Muscle of leg (tissue), 11 donors: ENCODE results near the gene COL4A1. TPM values are rescaled to one million over a fixed set of nuclear protein-coding genes. Genes with fewer than 3 reads are reported as not detected.

ENCODE experiments used
- DNase-seq: peaks from one replicate; pipeline ENCODE4 v3.0.0; 2013
- H3K27ac ChIP-seq: one replicate; pipeline ENCODE4 v1.5.1; 2013; ENCODE audit warnings: mild to moderate bottlenecking, low read length, control low read depth
- H3K27me3 ChIP-seq: one replicate; pipeline ENCODE4 v1.6.1; 2013; ENCODE audit warnings: low read length; ENCODE audit not compliant: control insufficient read depth, insufficient read depth
- H3K36me3 ChIP-seq: one replicate; pipeline ENCODE4 v1.6.1; 2013; ENCODE audit warnings: low read length; ENCODE audit not compliant: control insufficient read depth, insufficient read depth
- H3K4me1 ChIP-seq: one replicate; pipeline ENCODE4 v1.6.1; 2013; ENCODE audit warnings: low read length; ENCODE audit not compliant: control insufficient read depth, insufficient read depth
- H3K4me3 ChIP-seq: one replicate; pipeline ENCODE4 v1.5.1; 2013; ENCODE audit warnings: low read length, control low read depth
- H3K9me3 ChIP-seq: replicated peaks from 2 replicates; pipeline ENCODE4 v1.6.1; 2013; ENCODE audit warnings: low read depth, low read length; ENCODE audit not compliant: control insufficient read depth
- WGBS: methylation state at CpG from one replicate; pipeline ENCODE4 v1.1.5; 2013; ENCODE audit warnings: missing lambda C conversion rate; ENCODE audit not compliant: insufficient coverage; 5-methylcytosine and 5-hydroxymethylcytosine counted together
- polyA plus RNA-seq, 8 donors: library from polyadenylated mRNA; unstranded; fragments of 120-200 nt; gene quantifications; one replicate each; pipeline versions ENCODE4 v1.2.1 to v1.2.3, GENCODE V29; 2013; ENCODE audit warnings: inconsistent platforms in 1 of 8, low replicate concordance in 1 of 8; ENCODE audit not compliant: insufficient read length in 8 of 8, insufficient read depth in 1 of 8
- total RNA-seq: library from RNA; stranded (reverse); fragments of 120-200 nt; gene quantifications from one replicate; pipeline ENCODE4 v1.2.4, GENCODE V29; 2013

Gene COL4A1
- total and polyA plus RNA-seq, 9 donors = 583 to 861 (median 730) TPM

DNA sequence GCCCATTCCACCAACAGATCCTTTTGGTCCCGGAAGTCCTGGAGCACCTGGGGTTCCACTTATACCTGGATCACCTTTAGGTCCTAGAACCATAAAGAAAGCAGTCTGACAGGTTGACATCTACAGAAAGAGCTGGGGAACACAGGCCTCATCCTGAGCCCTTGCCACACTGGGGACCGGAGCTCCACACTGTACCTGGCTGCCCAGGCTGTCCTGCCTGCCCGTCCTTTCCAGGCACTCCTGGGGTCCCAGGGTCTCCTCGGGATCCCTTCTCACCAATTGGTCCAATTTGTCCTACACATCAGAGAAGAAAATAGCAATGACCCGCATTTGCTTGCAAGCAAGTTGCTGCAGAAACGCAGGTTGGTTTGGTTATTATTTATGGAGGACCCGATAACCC, 130.5 kb downstream of the COL4A1 start:
- H3K36me3 ChIP-seq = peaks cover 95% of the 10 kb centered on the region
- H3K4me1 ChIP-seq = peaks cover 4% of the 10 kb centered on the region
- no peak overlapping the region for H3K4me3 ChIP-seq
- H3K9me3 ChIP-seq = peaks cover 5% of the 10 kb centered on the region
- H3K27ac ChIP-seq = no peak overlapping the region
- DNase-seq = no peak
- H3K27me3 ChIP-seq = no peaks in the 10 kb centered on the region
- WGBS = 100% methylated on average over 6 of the region's 7 CpGs

DNA sequence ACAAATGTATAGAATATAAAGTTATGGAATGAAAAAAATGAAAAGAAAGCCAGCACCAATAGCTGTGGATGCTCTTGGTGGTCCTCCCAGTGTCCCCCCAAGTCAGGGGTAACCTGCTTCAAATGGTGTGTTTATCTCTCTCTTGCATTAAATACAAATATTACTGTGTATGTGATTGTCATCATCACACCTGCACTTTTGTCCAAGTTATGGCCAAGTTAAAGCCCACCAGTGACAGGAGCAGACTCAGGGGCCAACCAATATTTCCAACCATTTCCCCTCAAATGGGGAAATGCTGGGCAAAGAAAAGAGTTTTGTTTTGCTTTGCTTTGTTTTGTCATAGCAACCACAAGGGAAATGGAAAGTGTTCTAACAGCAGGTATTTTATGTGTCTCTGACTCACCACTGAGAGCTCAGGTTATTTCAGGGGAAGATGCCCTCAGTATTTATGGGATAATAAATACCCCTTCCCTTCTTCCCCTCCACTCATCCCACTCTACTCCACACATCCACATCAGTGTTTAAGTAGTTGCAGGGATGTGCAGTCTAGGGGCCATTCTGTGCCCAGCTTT, 133.6 kb downstream of the COL4A1 start:
- Histone ChIP-seq H3K36me3 (peaks cover 85% of the 10 kb centered on the region), H3K27ac (no peak overlapping the region), H3K4me3 (no peak overlapping the region), H3K27me3 (no peaks in the 10 kb centered on the region), H3K9me3 (peaks cover 5% of the 10 kb centered on the region), H3K4me1 (peaks cover 15% of the 10 kb centered on the region)
- DNase-seq = no peak

DNA sequence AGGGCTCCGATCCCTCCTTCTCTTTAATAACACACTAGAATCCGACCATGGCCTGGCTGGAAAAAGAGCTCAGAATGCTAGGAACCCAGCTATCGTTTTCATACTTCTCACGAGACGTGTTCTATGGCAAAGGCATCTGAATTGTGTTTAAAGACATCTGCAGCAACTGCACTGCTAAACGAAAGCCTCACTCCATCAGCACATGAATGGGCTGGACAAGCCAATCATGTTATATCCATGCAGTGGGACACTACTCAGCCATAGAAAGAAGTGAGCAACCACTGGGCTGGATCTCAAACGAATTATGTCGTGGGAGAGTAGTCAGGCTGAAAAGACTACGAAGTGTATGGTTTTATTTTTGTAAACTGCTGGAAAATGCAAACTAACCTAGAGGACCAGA, 136.1 kb downstream of the COL4A1 start:
- H3K36me3 ChIP-seq = peaks cover 82% of the 10 kb centered on the region
- peaks cover 5% of the 10 kb centered on the region for H3K9me3 ChIP-seq
- H3K4me1 ChIP-seq = peaks cover 15% of the 10 kb centered on the region
- H3K27ac ChIP-seq = peak overlapping the region; percentile 23
- peak; percentile 81 for DNase-seq
- no peaks in the 10 kb centered on the region for H3K27me3 ChIP-seq
- no peak overlapping the region for H3K4me3 ChIP-seq
- WGBS = 47% methylated on average over 8 of the region's 9 CpGs

DNA sequence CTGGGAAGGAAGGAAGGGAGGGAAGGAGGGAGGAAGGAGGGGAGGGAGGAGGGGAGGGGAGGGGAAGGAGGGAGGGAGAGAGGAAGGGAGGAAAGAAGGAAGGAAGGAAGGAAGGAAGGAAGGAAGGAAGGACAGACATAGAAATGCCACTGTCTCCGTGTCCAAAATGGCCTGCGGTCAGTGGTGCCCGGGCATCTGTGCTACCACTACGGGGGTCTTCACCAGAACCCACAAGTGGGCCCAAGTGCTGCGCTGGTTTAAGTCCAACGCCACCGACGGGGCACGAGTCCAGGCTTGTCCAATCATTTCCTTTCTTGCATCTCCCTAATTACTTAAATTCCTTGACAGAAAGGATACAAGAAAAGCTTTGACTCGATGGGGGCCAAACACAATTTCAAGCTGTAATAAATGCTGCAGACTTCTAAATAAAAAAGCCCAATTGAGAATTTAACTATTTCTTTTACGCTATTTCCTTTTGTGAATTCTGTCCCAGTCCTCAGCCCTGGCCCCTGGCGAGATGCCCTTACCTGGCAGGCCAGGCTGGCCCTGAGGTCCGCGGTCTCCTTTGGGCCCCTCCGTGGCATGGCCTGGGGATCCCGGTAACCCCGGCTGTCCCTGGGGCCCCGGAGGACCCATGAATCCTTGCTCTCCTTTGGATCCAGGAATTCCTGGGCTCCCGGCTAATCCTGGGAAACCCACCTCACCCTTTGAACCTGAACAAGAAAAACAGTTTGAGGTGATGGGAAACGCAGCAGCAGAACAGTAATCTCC, 136.8 kb downstream of the COL4A1 start:
- Histone ChIP-seq H3K27ac (peak overlapping the region; percentile 81), H3K27me3 (no peaks in the 10 kb centered on the region), H3K4me3 (no peak overlapping the region), H3K36me3 (peaks cover 82% of the 10 kb centered on the region), H3K4me1 (peaks cover 15% of the 10 kb centered on the region), H3K9me3 (peaks cover 5% of the 10 kb centered on the region)
- 85% methylated on average over 17 of the region's 20 CpGs for WGBS
- DNase-seq = no peak

DNA sequence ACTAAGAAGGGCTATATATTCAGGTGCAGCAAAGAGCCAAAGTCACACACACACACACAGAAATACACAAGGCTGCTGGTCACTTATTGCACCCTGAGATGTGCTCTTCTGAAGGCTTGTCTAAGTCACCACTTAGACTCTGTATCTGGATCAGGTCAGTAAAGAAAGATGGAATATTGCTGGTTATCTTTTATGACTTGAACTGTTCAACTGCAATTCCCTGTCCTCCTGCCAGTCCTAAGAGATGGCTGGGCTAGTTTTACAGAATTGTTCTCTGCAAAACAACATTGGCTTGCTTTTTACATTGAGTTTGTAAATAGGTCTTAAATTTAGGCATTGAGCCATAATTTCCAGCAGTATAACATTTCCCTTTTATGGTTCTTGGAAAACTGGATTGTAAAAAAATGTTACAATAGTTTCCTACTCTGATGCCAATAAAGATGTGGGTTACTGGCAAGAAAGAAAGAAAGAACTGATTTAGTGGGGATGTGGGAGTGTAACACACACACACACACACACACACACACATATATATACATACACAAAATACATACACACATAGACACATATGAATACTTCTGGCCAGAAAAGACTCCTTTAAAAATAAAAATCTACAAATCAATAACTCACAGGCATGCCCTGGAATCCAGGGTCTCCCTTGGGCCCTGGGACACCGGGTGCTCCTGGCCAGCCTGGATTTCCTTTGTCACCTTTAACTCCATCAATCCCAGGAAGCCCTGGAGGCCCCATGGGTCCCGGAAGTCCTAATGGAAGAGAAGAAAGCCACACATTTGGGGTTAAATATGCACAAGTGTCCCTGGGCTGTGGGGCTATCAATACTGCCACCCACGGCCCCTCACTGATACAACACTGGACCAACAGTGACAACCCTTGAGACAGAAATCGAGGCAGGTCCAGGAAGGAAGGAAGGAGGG, 137.7 kb downstream of the COL4A1 start:
- no peaks in the 10 kb centered on the region for H3K27me3 ChIP-seq
- WGBS = no CpG with 5 or more reads among the region's 4 CpGs
- H3K4me3 ChIP-seq = no peak overlapping the region
- H3K36me3 ChIP-seq = peaks cover 81% of the 10 kb centered on the region
- DNase-seq = peak; percentile 95
- H3K27ac ChIP-seq = peak overlapping the region; percentile 81
- peaks cover 17% of the 10 kb centered on the region for H3K4me1 ChIP-seq
- H3K9me3 ChIP-seq = peaks cover 5% of the 10 kb centered on the region

DNA sequence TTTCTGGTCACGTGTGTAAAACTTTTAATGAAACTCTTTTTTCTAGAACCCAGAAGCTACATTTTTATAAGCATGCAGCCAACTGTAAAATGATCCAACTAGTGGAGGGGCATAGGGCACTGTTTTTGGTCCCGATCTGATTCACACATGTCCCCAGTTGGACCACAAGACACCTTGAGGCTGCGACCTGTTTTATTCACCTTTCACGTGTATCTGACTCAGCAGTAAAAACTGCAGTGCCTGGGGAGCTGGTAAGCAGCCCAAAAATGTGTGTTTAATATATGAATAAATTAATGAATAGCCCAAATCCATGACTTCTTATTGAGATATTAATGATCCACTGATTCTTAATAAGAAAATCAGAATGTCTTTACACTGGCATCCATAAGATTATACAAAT, 140.4 kb downstream of the COL4A1 start:
- Histone ChIP-seq H3K27me3 (no peaks in the 10 kb centered on the region), H3K4me3 (no peak overlapping the region), H3K27ac (no peak overlapping the region), H3K9me3 (no peaks in the 10 kb centered on the region), H3K4me1 (peaks cover 25% of the 10 kb centered on the region), H3K36me3 (peaks cover 78% of the 10 kb centered on the region)
- no peak for DNase-seq
- no CpG with 5 or more reads among the region's 4 CpGs for WGBS

DNA sequence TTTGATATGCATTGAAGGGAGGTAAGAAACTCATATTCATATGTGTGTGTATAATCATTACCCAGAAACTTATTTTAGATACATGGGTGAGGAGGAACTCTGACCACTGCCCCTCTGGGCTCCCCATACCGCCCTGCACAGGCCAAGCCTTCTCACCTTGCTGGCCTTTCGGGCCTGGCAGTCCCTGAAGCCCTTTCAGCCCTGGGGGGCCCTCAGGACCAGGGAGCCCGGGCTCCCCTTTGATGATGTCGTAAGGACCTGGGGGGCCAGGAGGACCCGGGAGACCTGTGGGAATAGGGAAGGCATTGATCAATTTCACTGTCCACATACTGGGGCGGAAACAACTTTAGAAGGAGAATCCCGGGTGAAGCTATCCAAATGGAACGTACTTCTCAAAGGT, 142.3 kb downstream of the COL4A1 start:
- H3K36me3 ChIP-seq = peaks cover 79% of the 10 kb centered on the region

DNA sequence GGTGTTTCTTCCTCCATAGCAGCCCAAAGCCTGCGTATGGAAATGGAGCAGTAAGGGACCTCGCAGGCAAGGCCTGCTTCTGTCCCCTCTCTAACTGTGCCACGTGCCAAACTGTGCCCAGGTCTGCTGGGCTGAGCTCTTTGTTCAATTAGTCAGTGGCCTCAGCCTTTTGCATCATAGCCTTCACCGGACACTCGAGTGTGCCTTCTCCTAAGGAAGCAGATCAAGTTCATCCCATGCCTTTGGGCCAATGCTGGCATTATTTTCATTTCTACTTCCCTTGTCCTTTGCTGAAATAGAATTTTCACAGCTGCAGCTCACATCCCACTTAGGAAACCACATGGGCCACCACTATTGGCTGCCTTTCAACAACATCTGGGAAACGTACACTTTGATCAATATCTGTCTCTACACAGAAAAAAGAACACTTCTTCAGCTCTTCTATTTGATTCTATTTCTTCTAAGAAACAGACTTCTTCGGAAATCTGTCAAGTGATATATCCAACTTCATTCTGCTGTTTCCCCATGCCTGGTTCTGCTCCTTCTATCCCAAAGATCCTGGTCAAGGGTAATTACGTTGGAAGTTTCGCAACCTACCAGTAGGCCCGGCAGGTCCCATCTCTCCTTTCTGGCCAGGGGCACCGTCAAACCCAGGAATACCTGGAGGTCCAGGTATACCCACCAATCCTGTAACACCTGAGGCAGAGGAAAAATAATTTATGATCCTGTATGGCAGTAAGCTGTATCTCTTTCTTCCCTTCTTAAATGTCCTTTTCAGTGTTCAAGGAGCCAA, 143.9 kb downstream of the COL4A1 start:
- no peaks in the 10 kb centered on the region for H3K27me3 ChIP-seq
- 38% methylated on average over 6 of the region's 11 CpGs for WGBS
- no peak overlapping the region for H3K4me3 ChIP-seq
- H3K36me3 ChIP-seq = peaks cover 81% of the 10 kb centered on the region
- peak overlapping the region; percentile 64 for H3K27ac ChIP-seq
- H3K4me1 ChIP-seq = peaks cover 12% of the 10 kb centered on the region
- no peaks in the 10 kb centered on the region for H3K9me3 ChIP-seq
- DNase-seq = peak; percentile 91

More for the DNA sequence above, 142.3 kb downstream of the COL4A1 start:
- peaks cover 16% of the 10 kb centered on the region for H3K4me1 ChIP-seq
- H3K27me3 ChIP-seq = no peaks in the 10 kb centered on the region
- H3K4me3 ChIP-seq = no peak overlapping the region
- H3K27ac ChIP-seq = no peak overlapping the region
- no peaks in the 10 kb centered on the region for H3K9me3 ChIP-seq
- 81% methylated on average over 8 of the region's 8 CpGs for WGBS
- no peak for DNase-seq

DNA sequence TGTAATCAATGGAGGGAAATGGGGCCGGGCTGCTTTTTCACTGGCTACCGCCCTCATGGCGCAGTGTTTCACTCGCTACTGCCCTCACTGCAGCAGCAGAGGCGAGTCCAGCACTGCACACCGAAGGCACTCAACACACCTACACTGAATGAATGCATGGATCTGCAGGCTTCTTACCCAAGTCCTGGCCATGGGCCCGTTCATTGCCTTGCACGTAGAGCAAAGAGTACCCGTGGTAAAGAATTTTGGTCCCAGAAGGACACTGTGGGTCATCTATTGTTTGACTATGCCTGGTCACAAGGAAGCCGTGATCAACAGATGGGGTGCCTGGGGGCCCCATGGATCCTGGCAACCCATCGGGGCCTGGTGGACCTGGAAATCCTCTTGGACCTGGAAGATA, 144.9 kb downstream of the COL4A1 start:
- Histone ChIP-seq H3K9me3 (no peaks in the 10 kb centered on the region), H3K4me1 (peaks cover 12% of the 10 kb centered on the region), H3K4me3 (no peak overlapping the region), H3K27ac (no peak overlapping the region), H3K27me3 (no peaks in the 10 kb centered on the region), H3K36me3 (peaks cover 82% of the 10 kb centered on the region)
- no peak for DNase-seq
- WGBS = 90% methylated on average over 8 of the region's 11 CpGs
